HK-2 (cell line): Measurements from ENCODE around the gene PDCD2.
A peak's percentile ranks its signal among the peaks of the same experiment; 100 is the strongest.
"Not testable (repeated sequence)": the region's sequence is repeated elsewhere in the genome, so short reads cannot be mapped to it uniquely, and the experiment has no call there.

ENCODE experiments used
- DNase-seq: peaks from one replicate; pipeline ENCODE4 v3.0.0-alpha.2; 2018; ENCODE audit not compliant: unreplicated experiment

Gene PDCD2

DNA sequence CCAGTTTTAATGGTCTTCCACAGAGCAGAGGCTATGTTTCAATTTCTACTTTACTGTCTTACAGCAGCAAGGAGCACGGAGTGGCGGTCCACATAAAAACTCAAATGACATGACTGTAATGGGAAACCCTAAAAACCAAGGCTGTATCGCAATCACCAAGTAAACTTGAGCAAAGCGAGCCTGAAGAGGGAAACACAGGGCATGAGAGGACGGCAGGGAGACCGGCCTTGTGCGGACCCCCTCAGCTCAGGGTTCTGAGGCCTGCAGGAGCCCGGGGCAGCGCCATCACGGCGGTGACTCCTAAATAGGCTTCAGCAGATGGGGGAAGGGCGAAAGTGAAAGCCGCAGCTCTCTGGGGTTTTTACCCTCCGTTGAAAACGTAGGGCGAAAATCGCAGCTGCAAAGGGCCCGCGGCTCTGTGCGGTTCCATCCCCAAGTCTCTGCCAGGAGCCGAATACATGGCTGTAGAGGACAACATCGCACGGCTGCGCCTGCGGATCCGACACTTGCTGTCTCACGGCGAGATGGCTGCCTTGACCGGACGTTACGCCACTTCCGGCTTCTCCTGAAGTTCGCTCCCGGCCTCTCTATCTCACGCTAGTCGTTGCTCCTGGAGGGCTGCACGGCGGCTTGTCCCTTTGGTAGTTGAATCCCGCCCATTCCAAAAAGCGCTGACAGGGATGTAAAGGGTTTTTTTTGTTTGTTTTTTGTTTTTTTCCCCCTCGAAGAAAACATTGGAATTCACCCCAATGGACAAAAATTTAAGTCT lies 31.5 kb downstream of the PDCD2 start, which contains the start of gene PSMB1:
TSS of gene PSMB1 (minus strand) at position 543 of the 769 bp plus-strand sequence. CDS start at position 478, 65 bp downstream.
- peak; percentile 90 for DNase-seq

DNA sequence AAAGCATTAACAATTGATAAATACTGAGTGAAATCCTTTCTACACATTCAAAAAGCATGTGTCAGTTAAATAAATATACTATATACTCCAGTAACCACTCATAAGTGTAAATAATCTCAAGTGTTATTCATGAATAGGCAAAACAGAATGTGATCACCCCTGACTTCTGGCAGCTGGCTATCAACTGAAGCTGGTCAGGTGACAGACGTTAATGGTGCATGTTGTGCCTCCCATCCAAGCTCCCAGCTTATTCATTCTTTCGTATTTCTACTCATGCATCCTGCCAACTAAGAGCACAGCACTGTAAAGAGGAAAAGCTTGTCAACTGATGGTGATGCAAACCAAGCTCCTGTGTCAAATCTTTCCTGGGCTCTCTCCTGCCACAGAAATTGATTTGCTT lies 39.0 kb downstream of the PDCD2 start:
- DNase-seq: no peak

DNA sequence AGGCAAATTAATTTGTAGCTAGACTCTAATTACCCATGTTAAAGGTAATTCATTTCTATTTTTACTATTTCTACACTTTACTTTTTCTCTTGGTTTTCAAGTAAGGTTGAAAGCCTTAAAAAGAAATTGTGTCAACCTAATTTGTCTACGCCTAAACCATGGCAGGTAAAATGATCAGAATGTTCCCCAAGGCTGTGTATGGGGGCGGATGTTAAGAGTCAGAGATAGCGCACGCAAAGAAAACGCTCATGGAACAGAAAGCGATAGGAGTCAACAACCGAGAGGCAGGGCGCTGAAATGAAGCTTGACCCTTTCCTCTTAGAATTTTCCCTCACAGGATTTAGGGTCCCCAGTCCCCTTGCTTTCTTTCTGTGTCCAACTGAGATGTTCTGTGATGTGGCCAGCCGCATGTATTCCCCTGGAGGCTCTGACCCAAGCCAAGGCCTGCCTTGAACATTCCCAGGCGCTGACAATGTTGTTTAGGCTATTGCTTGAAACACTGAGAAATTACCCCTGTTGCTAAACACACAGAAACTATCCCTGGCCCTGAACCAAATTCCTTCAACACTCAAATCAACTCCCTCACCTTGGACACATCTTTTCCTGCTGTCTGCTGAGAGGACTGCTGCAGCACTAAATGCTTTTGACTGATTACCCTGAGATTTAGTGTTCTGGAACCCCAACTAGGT lies 42.3 kb downstream of the PDCD2 start:
- DNase-seq: no peak

DNA sequence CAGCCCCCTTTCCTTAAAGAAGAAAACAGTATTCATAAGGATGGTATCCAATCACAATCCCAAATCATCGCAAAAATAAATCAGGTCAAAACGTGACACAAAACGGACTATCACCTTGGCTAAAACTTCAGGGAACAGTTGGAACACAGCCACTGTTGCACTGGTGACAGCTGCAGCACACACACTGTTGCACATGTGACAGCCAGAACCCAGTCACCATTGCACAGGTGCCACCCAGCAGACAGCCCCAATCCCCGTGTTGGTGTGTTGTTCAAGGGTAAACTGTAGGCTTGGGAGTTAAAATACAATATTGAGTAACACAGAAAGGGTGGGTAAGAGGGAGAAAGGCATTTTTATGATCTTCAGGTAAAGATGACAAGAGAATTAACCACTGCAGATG lies 47.1 kb downstream of the PDCD2 start:
- DNase-seq: no peak

GRCh38 chr6:170536671-170537070 lies 47.8 kb downstream of the PDCD2 start:
- DNase-seq: no peak

GRCh38 chr6:170535004-170535403 lies 49.4 kb downstream of the PDCD2 start:
- DNase-seq: no peak

GRCh38 chr6:170533792-170534191 lies 50.6 kb downstream of the PDCD2 start:
- DNase-seq: no peak

DNA sequence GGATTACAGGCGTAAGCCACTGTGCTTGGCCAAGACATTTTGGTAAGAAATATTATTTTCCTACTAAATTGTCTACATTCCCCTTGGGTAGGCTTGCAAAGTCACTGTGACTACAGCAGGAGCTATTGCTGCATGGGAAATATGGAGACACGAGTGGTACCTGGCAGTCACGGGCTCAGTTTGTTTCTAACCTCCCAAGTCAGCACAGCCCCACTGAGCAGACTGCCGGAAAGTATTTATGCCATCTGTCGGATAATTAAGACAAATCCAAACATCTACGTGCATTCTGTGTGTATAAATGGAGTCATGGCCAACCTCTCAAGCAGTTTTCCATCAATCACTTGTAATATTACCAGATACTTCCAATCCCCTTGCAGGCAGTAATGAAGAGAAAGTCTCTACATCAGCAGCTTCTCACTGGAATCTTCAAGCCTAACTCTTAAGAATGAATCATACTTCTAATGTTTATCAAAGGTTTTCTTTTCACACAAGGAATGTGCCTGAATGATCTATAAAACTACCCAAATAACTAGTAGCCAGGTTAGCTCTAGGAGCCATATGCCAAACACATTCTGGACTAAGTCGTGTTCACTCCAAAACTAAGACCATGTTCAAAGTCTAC lies 51.5 kb downstream of the PDCD2 start:
- DNase-seq: no peak

DNA sequence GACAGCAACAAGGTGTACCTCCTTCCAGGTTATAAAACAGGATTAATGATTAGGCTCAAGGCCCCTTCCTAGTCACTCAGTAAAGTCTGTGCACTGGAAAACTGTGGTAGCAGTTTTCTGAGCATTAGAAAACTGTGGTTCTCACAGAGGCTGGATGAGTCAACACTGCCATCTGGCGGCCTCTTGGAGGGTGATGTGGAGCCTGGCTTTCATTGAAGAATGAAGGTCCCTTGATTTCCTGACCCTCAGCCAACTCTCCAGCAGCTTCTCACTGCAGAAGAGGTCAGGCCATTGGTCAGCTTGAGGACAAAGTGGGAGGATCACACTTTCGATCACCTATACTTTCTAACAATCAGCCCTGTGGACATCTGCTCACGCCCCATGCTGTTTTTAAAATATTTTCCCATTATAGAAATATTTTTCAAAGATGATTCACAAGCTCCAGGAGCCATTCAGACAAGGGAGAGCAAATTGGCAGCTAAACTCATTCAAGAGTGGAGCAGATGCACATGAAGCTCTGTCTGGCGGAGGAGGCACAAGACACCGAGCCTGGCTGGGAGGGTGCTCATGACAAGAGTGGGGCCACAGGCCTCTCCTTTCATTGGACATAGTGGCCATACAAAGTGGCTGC lies 54.5 kb downstream of the PDCD2 start:
- DNase-seq: peak; percentile 65

GRCh38 chr6:170527995-170528394 lies 56.4 kb downstream of the PDCD2 start:
- DNase-seq: not testable (repeated sequence)

GRCh38 chr6:170525795-170526194 lies 58.6 kb downstream of the PDCD2 start:
- DNase-seq: no peak
